Umbilical cord (tissue), 2 donors: ENCODE data around the gene PARD3B. TPM values are rescaled to one million over a fixed set of nuclear protein-coding genes. Genes with fewer than 3 reads are reported as not detected.

Experiments used
- DNase-seq: peaks from one replicate; pipeline ENCODE4 v3.0.0-alpha.2; 2015; ENCODE audit warnings: low spot score
- total RNA-seq: library from RNA; depleted of rRNA; stranded (reverse); fragments of >200 nt; gene quantifications from one replicate; pipeline ENCODE4 v1.2.3, GENCODE V29; 2014; ENCODE audit warnings: low replicate concordance; ENCODE audit not compliant: insufficient read depth

The PARD3B gene
- total RNA-seq, 1 donor from 2014 or later = 27.7 TPM

DNA sequence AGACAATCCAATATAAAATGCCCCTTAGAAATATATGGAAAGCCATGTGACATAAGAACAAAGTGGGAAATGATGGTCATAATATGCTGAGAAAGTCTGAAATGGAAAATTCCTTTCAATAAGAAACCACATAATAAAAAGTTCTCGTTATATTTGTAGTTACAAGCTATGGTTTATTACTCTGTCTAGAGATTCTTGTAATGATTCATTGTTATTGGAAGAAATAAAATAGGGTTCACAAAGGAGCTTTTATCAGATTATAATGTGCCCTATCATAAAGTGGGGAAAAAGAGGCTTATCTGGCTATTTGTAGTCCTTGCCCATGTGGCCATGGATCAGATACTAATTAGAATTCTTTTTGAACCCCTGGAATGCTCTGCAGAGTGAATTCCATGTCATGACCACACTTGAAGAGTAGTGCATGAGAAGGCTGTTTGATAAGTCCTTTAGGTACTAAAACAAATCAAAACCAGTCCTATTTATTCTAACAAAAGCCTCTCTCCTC is 716.3 kb downstream of the PARD3B start:
- no peak for DNase-seq

- DNase-seq = no peak
Observed at GRCh38 chr2:205267323-205267722, 722.0 kb downstream of the PARD3B start.

DNA sequence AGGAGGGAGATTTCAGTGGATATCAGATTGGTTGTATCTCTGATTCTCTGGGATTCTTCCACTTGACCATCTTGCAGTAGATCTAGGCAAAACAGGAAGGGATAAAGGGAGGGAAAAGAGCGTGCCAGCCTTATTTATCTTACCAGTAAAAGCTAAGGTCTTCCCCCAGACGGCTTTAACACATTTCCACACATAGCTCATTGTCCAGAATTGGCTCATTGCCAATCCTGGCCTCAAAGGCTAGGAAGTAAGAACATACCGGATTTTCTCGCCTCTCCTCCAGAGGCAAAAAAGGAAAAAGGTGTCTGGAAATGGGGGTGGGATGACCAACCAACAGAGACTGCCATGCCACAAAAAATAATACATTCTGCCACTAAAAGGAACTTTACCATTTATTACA is 725.4 kb downstream of the PARD3B start:
- no peak for DNase-seq

DNA sequence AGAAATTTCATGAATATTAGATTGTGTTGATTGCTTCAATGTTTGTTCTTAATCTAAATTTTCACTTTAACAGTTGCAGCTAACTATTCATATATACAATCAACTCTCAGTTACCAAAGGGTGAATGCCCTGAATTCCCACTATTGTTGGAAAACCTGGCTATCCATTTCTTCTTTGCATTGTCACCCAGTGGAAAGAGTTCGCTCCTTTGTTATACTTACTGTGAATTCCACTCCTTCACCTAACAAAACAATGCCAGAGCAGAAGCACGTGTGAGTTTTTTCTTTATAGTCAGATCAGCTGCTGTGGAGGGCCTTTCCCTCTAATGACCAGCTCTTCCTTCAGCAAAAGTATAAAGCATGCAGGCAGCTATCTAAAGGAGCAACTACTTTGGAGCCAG is 727.9 kb downstream of the PARD3B start:
- no peak for DNase-seq

GRCh38 chr2:205273627-205274026 is 728.4 kb downstream of the PARD3B start:
- DNase-seq = no peak

- DNase-seq = no peak
Observed at GRCh38 chr2:205274801-205275200, 729.5 kb downstream of the PARD3B start.

- peak; percentile 22 for DNase-seq
Observed at GRCh38 chr2:205276116-205276777, 731.0 kb downstream of the PARD3B start.

DNA sequence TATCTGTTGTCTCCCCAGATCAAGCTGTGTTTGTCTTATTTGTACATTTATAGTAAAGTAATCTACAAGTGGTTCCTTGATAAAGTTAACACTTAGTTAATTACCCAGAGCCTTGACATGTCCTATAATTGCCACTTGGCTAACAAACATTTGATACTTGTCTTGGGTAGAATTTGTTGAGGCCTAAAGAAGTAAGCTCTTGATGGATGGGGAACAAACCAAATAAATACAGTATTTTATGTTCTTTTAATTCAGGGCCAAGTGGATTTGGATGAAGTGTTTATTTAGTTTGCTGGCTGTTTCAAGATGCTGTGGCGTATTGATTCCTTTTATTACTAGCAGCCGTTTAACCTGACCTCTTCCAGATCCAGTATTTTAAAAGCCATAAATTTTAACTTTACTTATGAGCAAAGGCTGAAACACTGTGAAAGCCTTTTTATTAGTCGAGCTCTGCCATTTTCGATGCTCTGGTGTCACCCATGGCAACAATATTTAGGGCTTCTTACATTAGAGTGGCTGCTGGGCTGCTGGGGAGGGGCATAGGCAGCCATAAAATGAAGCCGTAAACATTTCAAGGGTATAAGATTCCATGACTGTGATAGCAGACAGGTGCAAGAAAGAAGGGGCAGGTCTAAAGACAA is 735.4 kb downstream of the PARD3B start:
- no peak for DNase-seq

DNA sequence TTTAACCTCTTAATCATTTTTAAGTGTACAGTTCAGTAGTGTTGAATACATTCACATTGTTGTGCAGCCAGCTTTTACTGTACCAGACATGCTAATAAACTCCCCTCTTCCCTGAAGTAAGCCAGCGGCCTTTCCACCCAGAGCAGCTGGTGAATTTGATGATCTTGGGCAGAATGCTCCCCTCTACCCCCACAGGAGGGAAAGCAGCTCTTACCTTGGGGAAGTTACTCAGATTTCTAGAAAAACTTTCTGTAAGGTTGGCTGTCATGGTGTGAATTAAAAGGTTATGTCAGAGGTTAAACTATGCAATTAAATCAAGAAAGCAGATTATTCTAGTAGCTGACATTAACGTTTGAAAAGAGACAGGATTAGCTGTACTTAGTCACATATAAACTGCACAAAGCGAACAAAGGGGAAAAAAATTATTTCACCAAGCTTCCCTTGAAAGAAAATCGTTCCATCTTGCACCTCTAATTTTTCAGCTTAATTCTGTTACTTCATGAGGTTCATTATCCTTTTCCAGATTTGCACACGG is 738.5 kb downstream of the PARD3B start:
- DNase-seq = no peak

DNA sequence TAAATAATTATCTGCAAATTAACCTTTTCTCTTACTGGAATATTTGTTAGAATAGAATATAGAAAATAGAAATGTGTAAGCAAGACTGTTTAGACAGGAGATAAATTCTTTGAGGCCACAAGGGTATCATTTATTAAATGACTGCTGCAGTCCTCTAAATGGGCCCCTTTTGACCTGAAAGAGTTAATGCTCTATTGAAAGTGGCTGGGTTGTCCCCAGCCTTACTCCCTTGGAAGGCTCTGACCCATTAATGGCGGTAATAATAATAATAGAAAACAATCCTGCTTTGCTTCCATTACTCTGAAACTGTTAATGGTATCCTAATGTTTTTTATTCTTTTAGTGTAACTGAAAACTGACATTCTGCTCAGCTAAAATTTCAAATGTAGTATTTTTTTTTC is 739.1 kb downstream of the PARD3B start:
- no peak for DNase-seq

- DNase-seq = no peak
Observed at GRCh38 chr2:205287316-205287715, 742.0 kb downstream of the PARD3B start.

DNA sequence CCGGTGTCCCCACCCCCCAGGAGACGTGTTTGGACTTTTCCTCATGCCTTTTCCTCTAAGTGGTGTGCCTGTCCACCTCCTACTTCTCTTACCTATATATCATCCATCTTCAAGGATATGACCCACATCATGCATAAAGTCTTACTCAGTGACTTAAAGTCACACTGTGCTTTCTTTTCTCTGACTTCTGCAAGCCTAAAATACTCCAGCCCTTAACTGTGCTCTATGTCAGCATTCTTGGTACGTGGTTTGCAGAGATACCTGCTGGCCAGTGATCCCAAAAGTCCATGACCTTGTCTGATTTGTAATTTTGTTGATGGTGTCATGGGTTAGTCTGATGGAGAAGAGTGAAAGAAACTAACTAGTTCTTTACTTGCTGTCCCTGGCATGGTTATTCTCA is 743.4 kb downstream of the PARD3B start:
- no peak for DNase-seq

GRCh38 chr2:205290299-205290698 is 745.0 kb downstream of the PARD3B start:
- DNase-seq = no peak

DNA sequence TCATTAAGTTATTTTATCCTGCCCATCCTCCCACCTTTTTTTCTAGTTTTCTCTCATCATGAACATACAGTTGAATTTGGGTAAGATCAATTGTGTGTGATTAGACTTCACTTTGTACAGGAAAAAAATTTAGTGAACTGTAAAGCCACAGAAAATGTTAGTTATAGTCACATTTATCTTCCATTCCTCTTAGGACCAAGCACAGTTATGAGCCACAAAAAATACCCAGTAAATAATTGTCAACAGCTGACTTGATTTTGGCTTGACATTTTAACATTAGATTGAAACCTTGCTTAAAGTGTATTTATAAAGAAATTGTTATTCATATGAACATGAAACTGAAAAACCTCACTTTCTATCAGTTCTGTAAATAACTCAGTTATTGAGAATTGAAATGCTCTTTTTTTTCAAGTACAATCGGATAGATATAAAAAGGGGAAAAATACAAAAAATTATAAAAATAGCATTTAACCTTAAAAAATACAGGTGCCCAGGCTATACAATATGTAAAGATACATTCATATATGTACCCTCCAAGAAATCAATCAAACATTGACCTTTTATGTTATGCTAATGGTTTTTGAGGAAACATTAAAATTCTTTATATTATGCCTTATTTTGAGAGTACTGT is 747.5 kb downstream of the PARD3B start:
- no peak for DNase-seq

DNA sequence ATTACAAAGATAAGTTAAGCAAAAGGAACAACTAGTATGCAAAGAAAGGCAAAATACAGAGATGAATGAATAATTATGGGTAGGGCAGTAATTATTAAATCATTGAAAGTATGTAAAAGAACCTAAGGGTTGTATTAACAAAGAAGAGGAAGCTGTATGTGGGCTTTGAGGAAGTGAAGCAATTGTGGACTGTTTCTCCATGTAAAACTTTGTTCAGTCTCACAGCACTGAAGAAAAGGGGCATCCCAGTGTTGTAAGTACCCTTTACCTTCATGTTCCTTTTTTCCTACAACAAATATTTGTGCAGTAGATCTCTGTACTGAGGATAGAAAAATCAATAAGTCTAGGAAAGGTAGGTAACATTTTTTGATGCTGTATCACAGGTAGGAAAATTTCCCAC is 748.3 kb downstream of the PARD3B start:
- no peak for DNase-seq

DNA sequence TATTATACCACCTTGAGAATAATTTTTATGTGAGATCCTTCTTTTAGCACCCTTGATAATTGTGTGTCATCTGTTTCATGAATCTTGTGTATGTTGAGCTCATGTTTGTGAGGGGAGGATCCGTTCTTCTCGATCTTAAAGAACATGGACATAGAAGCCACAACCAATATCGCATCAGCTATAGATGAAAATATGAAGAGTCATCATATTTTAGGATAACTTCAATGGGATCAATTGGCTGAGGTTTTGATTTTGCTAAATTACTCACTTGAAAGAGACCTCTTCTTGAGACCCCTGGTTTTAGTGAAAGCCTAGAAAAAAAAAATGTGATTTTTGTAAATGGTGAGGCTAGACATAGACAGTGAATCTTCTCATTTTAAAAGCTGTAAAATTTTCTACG is 751.7 kb downstream of the PARD3B start:
- DNase-seq = no peak

- no peak for DNase-seq
Observed at GRCh38 chr2:205297368-205297767, 752.1 kb downstream of the PARD3B start.

- peak; percentile 91 for DNase-seq
Observed at GRCh38 chr2:205297846-205298245, 752.6 kb downstream of the PARD3B start.

DNA sequence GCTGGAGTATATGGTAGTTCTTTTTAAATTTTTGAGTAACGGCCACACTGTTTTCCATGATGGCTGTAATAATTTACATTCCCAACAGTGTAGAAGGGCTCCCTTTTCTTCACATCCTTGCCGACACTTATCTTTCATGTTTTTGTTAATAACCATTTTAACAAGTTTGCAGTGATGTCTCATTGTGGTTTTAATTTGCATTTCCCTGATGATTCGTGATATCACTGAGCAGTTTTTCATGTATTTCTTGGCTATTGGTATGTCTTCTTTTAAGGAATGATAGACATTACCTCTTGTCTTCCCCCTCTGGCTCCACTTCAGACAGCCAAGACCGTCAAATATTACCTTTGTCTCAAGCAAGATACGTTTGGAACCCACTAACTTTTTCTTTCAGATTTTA is 765.9 kb downstream of the PARD3B start:
- no peak for DNase-seq

- DNase-seq = peak; percentile 73
Observed at GRCh38 chr2:205321231-205321630, 776.0 kb downstream of the PARD3B start.

GRCh38 chr2:205323929-205324328 is 778.7 kb downstream of the PARD3B start:
- DNase-seq = no peak

DNA sequence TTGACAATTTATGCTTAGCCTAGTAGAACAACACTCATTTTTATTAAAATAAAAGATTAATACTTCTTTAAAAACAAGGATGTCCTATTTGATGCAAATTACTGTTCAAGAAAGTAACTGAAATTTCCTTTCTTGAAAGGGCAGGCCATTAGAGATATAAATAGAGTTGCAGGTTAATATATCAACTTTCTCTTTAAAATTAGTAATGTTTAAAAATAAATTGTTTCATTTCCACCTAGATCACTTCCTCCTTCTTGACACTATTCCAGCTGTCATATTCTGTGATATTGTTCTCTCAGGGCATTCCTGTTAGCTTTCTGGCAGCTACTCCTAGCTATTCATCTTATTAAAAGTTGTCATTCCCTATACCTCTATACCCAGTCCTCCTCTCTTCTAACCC is 779.1 kb downstream of the PARD3B start:
- no peak for DNase-seq

DNA sequence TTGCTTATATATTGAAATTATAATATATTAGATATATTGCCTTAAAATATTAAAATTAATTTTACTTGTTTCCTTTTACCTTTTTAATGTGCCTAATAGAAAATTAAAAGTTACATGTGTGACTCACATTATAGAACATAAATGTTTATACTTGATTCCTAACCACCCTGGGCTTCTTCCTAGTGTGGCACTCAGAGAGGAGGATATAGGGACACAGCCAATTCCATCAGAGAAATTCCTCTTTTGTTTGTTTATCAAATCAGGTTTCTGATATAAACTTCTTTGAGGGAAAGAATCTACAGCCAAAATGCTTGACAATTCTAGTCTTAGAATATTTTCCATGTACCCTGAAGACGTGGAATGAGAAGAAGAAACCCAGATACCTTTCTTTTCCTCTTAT is 788.1 kb downstream of the PARD3B start:
- no peak for DNase-seq
